ENCODE results near the gene EIF4B.

- no peak for TF ChIP-seq MED1 (CRISPR knock-in tag; IDR thresholded peaks at IDR 0.05)
- no peak for TF ChIP-seq ZSCAN31 (CRISPR knock-in tag; IDR thresholded peaks at IDR 0.05; ENCODE audit: low read depth)
- no peak for TF ChIP-seq ZNF18 (CRISPR knock-in tag; IDR thresholded peaks at IDR 0.05; ENCODE audit: insufficient replicate concordance)
- TF ChIP-seq, protein P1, sequence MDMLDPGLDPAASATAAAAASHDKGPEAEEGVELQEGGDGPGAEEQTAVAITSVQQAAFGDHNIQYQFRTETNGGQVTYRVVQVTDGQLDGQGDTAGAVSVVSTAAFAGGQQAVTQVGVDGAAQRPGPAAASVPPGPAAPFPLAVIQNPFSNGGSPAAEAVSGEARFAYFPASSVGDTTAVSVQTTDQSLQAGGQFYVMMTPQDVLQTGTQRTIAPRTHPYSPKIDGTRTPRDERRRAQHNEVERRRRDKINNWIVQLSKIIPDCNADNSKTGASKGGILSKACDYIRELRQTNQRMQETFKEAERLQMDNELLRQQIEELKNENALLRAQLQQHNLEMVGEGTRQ (IDR thresholded peaks at IDR 0.05; ENCODE audit: low read depth, low read length), result no peak
- TF ChIP-seq, protein P1 (CRISPR knock-in tag; IDR thresholded peaks at IDR 0.05; ENCODE audit: borderline replicate concordance), result no peak
- no peak for TF ChIP-seq FOXA1 (IDR thresholded peaks at IDR 0.05)
- TF ChIP-seq FOXA1 (CRISPR knock-in tag; IDR thresholded peaks at IDR 0.05), result no peak
- TF ChIP-seq, protein P2, sequence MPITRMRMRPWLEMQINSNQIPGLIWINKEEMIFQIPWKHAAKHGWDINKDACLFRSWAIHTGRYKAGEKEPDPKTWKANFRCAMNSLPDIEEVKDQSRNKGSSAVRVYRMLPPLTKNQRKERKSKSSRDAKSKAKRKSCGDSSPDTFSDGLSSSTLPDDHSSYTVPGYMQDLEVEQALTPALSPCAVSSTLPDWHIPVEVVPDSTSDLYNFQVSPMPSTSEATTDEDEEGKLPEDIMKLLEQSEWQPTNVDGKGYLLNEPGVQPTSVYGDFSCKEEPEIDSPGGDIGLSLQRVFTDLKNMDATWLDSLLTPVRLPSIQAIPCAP (CRISPR knock-in tag; IDR thresholded peaks at IDR 0.05; ENCODE audit: low read depth), result no peak
- TF ChIP-seq THAP9 (CRISPR knock-in tag; IDR thresholded peaks at IDR 0.05; ENCODE audit: borderline replicate concordance), result no peak
- 0 out of 2 replicates have a peak, but pooled peaks have one; percentile 29 for TF ChIP-seq NCOR1 (IDR thresholded peaks at IDR 0.05; ENCODE audit: borderline replicate concordance, low read length)
- no peak for TF ChIP-seq ZKSCAN1 (IDR thresholded peaks at IDR 0.05; ENCODE audit: low read length)
- TF ChIP-seq KLF6 (CRISPR knock-in tag; IDR thresholded peaks at IDR 0.05), result no peak
- no peak for TF ChIP-seq ATF1 (CRISPR knock-in tag; IDR thresholded peaks at IDR 0.05)
- TF ChIP-seq, protein P3, sequence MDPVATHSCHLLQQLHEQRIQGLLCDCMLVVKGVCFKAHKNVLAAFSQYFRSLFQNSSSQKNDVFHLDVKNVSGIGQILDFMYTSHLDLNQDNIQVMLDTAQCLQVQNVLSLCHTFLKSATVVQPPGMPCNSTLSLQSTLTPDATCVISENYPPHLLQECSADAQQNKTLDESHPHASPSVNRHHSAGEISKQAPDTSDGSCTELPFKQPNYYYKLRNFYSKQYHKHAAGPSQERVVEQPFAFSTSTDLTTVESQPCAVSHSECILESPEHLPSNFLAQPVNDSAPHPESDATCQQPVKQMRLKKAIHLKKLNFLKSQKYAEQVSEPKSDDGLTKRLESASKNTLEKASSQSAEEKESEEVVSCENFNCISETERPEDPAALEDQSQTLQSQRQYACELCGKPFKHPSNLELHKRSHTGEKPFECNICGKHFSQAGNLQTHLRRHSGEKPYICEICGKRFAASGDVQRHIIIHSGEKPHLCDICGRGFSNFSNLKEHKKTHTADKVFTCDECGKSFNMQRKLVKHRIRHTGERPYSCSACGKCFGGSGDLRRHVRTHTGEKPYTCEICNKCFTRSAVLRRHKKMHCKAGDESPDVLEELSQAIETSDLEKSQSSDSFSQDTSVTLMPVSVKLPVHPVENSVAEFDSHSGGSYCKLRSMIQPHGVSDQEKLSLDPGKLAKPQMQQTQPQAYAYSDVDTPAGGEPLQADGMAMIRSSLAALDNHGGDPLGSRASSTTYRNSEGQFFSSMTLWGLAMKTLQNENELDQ (CRISPR knock-in tag; IDR thresholded peaks at IDR 0.05; ENCODE audit: borderline replicate concordance), result no peak
- no peak for TF ChIP-seq CTCF (CRISPR knock-in tag; IDR thresholded peaks at IDR 0.05)
- TF ChIP-seq IRF2 (CRISPR knock-in tag; IDR thresholded peaks at IDR 0.05), result no peak
Observed at GRCh38 chr12:53006810-53007309, 604 bp downstream of the EIF4B start.
